H9 (cell line): ENCODE results near the gene TMEM134. TPM values are rescaled to one million over a fixed set of nuclear protein-coding genes. Genes with fewer than 3 reads are reported as not detected.

Source experiments
- DNase-seq: peaks from one replicate; pipeline ENCODE4 v3.0.0-alpha.2; 2017
- H2AFZ ChIP-seq: one replicate; pipeline ENCODE4 v1.6.1; 2013; ENCODE audit warnings: mild to moderate bottlenecking, low read length, control low read depth, moderate library complexity
- H2AK5ac ChIP-seq: 2 replicates; pipeline ENCODE4 v1.6.1; 2013; ENCODE audit warnings: low read length, control low read depth, mixed read lengths; ENCODE audit not compliant: insufficient read length
- H2BK120ac ChIP-seq: one replicate; pipeline ENCODE4 v1.6.1; 2013; ENCODE audit warnings: low read depth, mild to moderate bottlenecking, low read length, control low read depth, inconsistent platforms; ENCODE audit not compliant: poor library complexity, severe bottlenecking
- H2BK12ac ChIP-seq: 2 replicates; pipeline ENCODE4 v1.6.1; 2013; ENCODE audit warnings: low read length, control low read depth, mixed read lengths, low read depth; ENCODE audit not compliant: insufficient read length
- H2BK15ac ChIP-seq: 2 replicates; pipeline ENCODE4 v1.6.1; 2013; ENCODE audit warnings: low read depth, low read length, control low read depth
- H2BK20ac ChIP-seq: one replicate; pipeline ENCODE4 v1.6.1; 2013; ENCODE audit warnings: low read depth, mild to moderate bottlenecking, low read length, control low read depth, inconsistent platforms; ENCODE audit not compliant: poor library complexity, severe bottlenecking
- H2BK5ac ChIP-seq: 2 replicates; pipeline ENCODE4 v1.6.1; 2013; ENCODE audit warnings: low read length, control low read depth, mixed read lengths; ENCODE audit not compliant: insufficient read length
- H3K14ac ChIP-seq: 2 replicates; pipeline ENCODE4 v1.6.1; 2013; ENCODE audit warnings: low read length, control low read depth; ENCODE audit not compliant: insufficient read depth
- H3K18ac ChIP-seq: 2 replicates; pipeline ENCODE4 v1.6.1; 2013; ENCODE audit warnings: low read depth, mild to moderate bottlenecking, mixed read lengths, low read length, control low read depth; ENCODE audit not compliant: insufficient read length
- H3K23ac ChIP-seq: 2 replicates; pipeline ENCODE4 v1.6.1; 2013; ENCODE audit warnings: low read length, control low read depth, mixed read lengths, low read depth; ENCODE audit not compliant: insufficient read length
- H3K23me2 ChIP-seq: 2 replicates; pipeline ENCODE4 v1.6.1; 2013; ENCODE audit warnings: low read depth, mild to moderate bottlenecking, mixed read lengths, low read length, control low read depth; ENCODE audit not compliant: insufficient read length, poor library complexity, severe bottlenecking
- H3K27ac ChIP-seq: 2 replicates; pipeline ENCODE4 v1.5.1; 2013; ENCODE audit warnings: low read length, control low read depth, mixed read lengths, low read depth; ENCODE audit not compliant: insufficient read length
- H3K27me3 ChIP-seq: 2 replicates; pipeline ENCODE4 v1.6.1; 2013; ENCODE audit warnings: low read length, control low read depth, inconsistent platforms; ENCODE audit not compliant: insufficient read depth
- H3K4ac ChIP-seq: 2 replicates; pipeline ENCODE4 v1.6.1; 2013; ENCODE audit warnings: low read depth, mild to moderate bottlenecking, control low read depth, inconsistent platforms, low read length, moderate library complexity
- H3K4me1 ChIP-seq: 2 replicates; pipeline ENCODE4 v1.6.1; 2013; ENCODE audit warnings: low read length, control low read depth, inconsistent platforms; ENCODE audit not compliant: insufficient read depth
- H3K4me2 ChIP-seq: 2 replicates; pipeline ENCODE4 v1.6.1; 2013; ENCODE audit warnings: low read length, control low read depth, mixed read lengths; ENCODE audit not compliant: insufficient read length, insufficient read depth
- H3K56ac ChIP-seq: 2 replicates; pipeline ENCODE4 v1.6.1; 2013; ENCODE audit warnings: low read depth, mild to moderate bottlenecking, mixed read lengths, low read length, control low read depth; ENCODE audit not compliant: insufficient read length
- H3K79me1 ChIP-seq: 2 replicates; pipeline ENCODE4 v1.6.1; 2013; ENCODE audit warnings: low read depth, mild to moderate bottlenecking, moderate library complexity, low read length, control low read depth, inconsistent platforms; ENCODE audit not compliant: insufficient read depth, poor library complexity, severe bottlenecking
- H3K79me2 ChIP-seq: 2 replicates; pipeline ENCODE4 v1.6.1; 2013; ENCODE audit warnings: low read length, control low read depth, inconsistent platforms; ENCODE audit not compliant: insufficient read depth
- H3K9ac ChIP-seq: 2 replicates; pipeline ENCODE4 v1.6.1; 2013; ENCODE audit warnings: low read length, control low read depth, mixed read lengths; ENCODE audit not compliant: insufficient read length; ENCODE audit errors: extremely low read depth
- H3K9me3 ChIP-seq: one replicate; pipeline ENCODE4 v1.6.1; 2013; ENCODE audit warnings: low read depth, low read length, inconsistent platforms; ENCODE audit not compliant: control insufficient read depth
- H3T11ph ChIP-seq: one replicate; pipeline ENCODE4 v1.6.1; 2013; ENCODE audit warnings: mild to moderate bottlenecking, low read length, control low read depth, inconsistent platforms
- H4K20me1 ChIP-seq: one replicate; pipeline ENCODE4 v1.6.1; 2013; ENCODE audit not compliant: control insufficient read depth, insufficient read length, insufficient read depth
- H4K5ac ChIP-seq: 2 replicates; pipeline ENCODE4 v1.6.1; 2013; ENCODE audit warnings: low read depth, mild to moderate bottlenecking, mixed read lengths, low read length, control low read depth; ENCODE audit not compliant: insufficient read length
- H4K8ac ChIP-seq: replicated peaks from 2 replicates; pipeline ENCODE4 v1.6.1; 2013; ENCODE audit warnings: low read length, control low read depth, mixed read lengths, low read depth; ENCODE audit not compliant: insufficient read length
- H4K91ac ChIP-seq: 2 replicates; pipeline ENCODE4 v1.6.1; 2013; ENCODE audit warnings: low read depth, mild to moderate bottlenecking, moderate library complexity, mixed read lengths, low read length, control low read depth; ENCODE audit not compliant: insufficient read length
- H3K27ac Mint-ChIP-seq, 3 experiments: 2 replicates in 2 of 3; 3 replicates in 1 of 3; pipeline ENCODE4 v1.8.0; 2020 to 2021; ENCODE audit warnings: mixed read lengths in 3 of 3, mild to moderate bottlenecking in 1 of 3, moderate library complexity in 1 of 3
- H3K27me3 Mint-ChIP-seq: 2 replicates; pipeline ENCODE4 v1.8.0; 2021; ENCODE audit warnings: low read depth, mild to moderate bottlenecking, moderate library complexity, mixed read lengths
- H3K36me3 Mint-ChIP-seq, 3 experiments: 2 replicates in 2 of 3; 3 replicates in 1 of 3; pipeline ENCODE4 v1.8.0; 2020 to 2021; ENCODE audit warnings: low read depth in 3 of 3, mixed read lengths in 3 of 3; ENCODE audit not compliant: insufficient read depth in 1 of 3
- H3K4me1 Mint-ChIP-seq, 2 experiments: 2 replicates each; pipeline ENCODE4 v1.8.0; 2020; ENCODE audit warnings: mixed read lengths in 2 of 2
- H3K4me3 Mint-ChIP-seq, 2 experiments: 2 replicates in 1 of 2; 3 replicates in 1 of 2; pipeline ENCODE4 v1.8.0; 2020 to 2021; ENCODE audit warnings: mild to moderate bottlenecking in 2 of 2, mixed read lengths in 2 of 2, moderate library complexity in 1 of 2
- H3K9me3 Mint-ChIP-seq, 2 experiments: 2 replicates in 1 of 2; 3 replicates in 1 of 2; pipeline ENCODE4 v1.8.0; 2020; ENCODE audit warnings: mild to moderate bottlenecking in 2 of 2, mixed read lengths in 2 of 2, moderate library complexity in 1 of 2
- WGBS: extraction: QIAGEN DNeasy Blood & Tissue Kit; methylation state at CpG from one replicate; pipeline ENCODE4 v1.1.7; 2013; ENCODE audit warnings: missing lambda C conversion rate, low lambda C conversion rate, mixed read lengths; ENCODE audit not compliant: insufficient read length; ENCODE audit errors: extremely low coverage; 5-methylcytosine and 5-hydroxymethylcytosine counted together
- total RNA-seq: library from RNA; stranded (reverse); gene quantifications from 2 replicates; pipeline ENCODE4 v1.2.1, GENCODE V29; 2021
- TF ChIP-seq, protein P1 (sequence below): fragments of 200-600 bp; sonication (generic); conservative IDR thresholded peaks from 3 replicates; pipeline ENCODE4 v1.8.0; 2021; ENCODE audit warnings: antibody characterized with exemption, mild to moderate bottlenecking

The TMEM134 gene
- total RNA-seq, 1 experiment from 2014 or later: 53.6 TPM

GRCh38 chr11:67469508-67469811 lies 409 bp upstream of the TMEM134 start:
- Histone ChIP-seq H3K79me2 (no peaks in the 10 kb centered on the region), H3K56ac (no peak overlapping the region), H3K14ac (peak overlapping the region; percentile 78; the same call in 1 of the 2 replicates), H4K5ac (no peak overlapping the region), H2BK120ac (no peak overlapping the region), H2AK5ac (no peak overlapping the region), H3K4me2 (peak overlapping the region; percentile 49), H2AFZ (no peak overlapping the region), H3K9me3 (no peaks in the 10 kb centered on the region), H2BK5ac (no peak overlapping the region), H3K23ac (no peak overlapping the region), H3T11ph (no peak overlapping the region), H3K27me3 (peaks cover 3% of the 10 kb centered on the region; the same call in 1 of the 2 replicates), H4K91ac (no peak overlapping the region), H2BK12ac (no peak overlapping the region), H2BK20ac (no peak overlapping the region), H4K8ac (no peak overlapping the region), H3K4me1 (no peaks in the 10 kb centered on the region; the same call in 1 of the 2 replicates), H3K79me1 (no peaks in the 10 kb centered on the region), H2BK15ac (no peak overlapping the region), H4K20me1 (no peaks in the 10 kb centered on the region), H3K23me2 (peaks cover 10% of the 10 kb centered on the region), H3K9ac (no peak overlapping the region), H3K18ac (peak overlapping the region; percentile 84), H3K4ac (no peak overlapping the region), H3K27ac (no peak overlapping the region)
- H3K9me3 Mint-ChIP-seq: no peaks in the 10 kb centered on the region
- no peak for DNase-seq
- no CpG with 5 or more reads among the region's 9 CpGs for WGBS
- H3K36me3 Mint-ChIP-seq: peaks cover 0 to 4% (median 0%) of the 10 kb centered on the region in 3 experiments; a peak in 2 of 7 replicates
- H3K27ac Mint-ChIP-seq: peak overlapping the region in 1 of 3 experiments; percentile 64; a peak in 1 of 7 replicates
- H3K4me1 Mint-ChIP-seq: peaks cover 16 to 21% of the 10 kb centered on the region in 2 experiments
- H3K4me3 Mint-ChIP-seq: peak overlapping the region; percentile 74 to 87
- H3K27me3 Mint-ChIP-seq: peaks cover 9% of the 10 kb centered on the region
- TF ChIP-seq, protein P1, sequence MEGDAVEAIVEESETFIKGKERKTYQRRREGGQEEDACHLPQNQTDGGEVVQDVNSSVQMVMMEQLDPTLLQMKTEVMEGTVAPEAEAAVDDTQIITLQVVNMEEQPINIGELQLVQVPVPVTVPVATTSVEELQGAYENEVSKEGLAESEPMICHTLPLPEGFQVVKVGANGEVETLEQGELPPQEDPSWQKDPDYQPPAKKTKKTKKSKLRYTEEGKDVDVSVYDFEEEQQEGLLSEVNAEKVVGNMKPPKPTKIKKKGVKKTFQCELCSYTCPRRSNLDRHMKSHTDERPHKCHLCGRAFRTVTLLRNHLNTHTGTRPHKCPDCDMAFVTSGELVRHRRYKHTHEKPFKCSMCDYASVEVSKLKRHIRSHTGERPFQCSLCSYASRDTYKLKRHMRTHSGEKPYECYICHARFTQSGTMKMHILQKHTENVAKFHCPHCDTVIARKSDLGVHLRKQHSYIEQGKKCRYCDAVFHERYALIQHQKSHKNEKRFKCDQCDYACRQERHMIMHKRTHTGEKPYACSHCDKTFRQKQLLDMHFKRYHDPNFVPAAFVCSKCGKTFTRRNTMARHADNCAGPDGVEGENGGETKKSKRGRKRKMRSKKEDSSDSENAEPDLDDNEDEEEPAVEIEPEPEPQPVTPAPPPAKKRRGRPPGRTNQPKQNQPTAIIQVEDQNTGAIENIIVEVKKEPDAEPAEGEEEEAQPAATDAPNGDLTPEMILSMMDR: no peak
